GF-D8 (cell line): ENCODE data around the gene SMARCAL1.
A peak's percentile ranks its signal among the peaks of the same experiment; 100 is the strongest.

Experiments used
- DNase-seq: peaks from one replicate; lab custom pipeline; 2025; lab: John Stamatoyannopoulos, UW

The SMARCAL1 gene

GRCh38 chr2:216428618-216429350 is 16.5 kb downstream of the SMARCAL1 start:
- DNase-seq, result peak; percentile 7

DNA sequence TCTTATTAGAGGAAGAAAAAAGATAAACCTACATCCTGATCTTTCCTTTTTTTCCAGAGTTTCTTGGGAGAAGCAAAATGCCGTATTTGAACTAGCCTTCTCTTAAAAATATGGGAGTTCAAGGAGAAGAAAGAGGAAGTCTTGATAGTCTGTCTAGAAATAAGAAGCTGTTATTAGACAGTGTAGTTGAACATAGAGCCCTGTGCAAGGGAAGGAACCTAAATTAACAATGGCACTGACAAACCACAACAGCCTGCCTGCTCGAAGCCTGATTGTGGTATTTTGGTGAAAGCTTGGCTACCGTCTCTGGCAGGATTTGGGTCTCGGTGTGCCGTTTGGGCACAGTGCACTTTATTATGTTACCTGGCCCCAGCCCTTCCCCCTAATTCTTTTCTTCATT is 17.1 kb downstream of the SMARCAL1 start:
- no peak for DNase-seq

- no peak for DNase-seq
These were observed 18.7 kb downstream of the SMARCAL1 start for GRCh38 chr2:216430811-216431530.

DNA sequence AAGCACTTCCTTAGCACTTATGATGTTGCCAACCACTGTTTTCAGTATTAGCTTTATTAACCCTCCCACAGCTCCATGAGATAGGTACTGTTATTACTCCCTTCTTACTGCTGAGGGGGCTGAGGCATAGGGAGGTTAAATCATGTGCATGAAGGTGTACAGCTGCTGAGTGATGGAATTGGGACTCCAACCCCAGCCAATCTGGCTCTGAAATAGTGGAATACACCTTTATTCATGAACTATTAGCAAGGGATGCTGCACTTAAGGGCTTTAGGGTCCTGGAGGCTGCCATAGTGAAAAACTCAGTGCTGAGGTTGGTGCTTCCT is 19.2 kb downstream of the SMARCAL1 start:
- no peak for DNase-seq

DNA sequence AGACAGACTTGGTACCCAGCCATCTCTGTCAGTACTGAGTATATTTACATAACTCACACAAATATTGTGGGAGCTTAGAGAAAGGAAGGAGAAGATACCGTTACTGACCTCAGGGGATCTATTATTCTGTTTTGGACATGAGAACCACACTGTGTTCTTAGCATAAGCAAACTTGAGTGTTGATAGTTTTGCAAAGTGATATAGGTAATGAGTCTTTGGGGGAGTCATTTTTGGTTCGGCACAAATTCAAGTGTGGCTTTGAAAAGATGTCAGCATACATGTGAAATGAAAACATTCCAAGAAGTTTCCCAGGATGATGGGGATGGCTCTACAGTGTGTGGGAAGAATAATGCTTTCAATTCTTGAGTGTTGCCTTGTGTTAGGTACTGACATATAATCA is 24.1 kb downstream of the SMARCAL1 start:
- no peak for DNase-seq

GRCh38 chr2:216441308-216442010 is 29.2 kb downstream of the SMARCAL1 start:
- no peak for DNase-seq

GRCh38 chr2:216445501-216445900 is 33.2 kb downstream of the SMARCAL1 start:
- no peak for DNase-seq

DNA sequence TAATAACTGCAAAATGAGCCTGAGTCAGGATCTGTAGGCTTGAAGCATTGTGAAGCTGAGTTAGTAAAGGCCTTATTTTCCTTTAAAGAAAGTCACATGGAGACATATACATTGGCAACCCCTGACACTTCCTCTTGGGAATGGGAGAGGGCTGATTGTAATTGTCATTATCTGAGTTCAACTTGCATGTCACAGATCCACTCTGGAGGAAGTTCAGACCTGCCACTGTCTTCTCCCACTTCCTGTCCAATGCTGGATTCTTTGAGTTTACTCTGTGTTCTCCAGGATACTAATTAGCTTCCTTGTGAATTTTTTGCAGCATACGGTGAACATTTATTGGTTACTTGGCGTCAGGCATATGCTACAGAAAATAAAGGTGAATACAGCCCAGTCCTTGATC is 34.1 kb downstream of the SMARCAL1 start:
- DNase-seq, result no peak

GRCh38 chr2:216447293-216447692 is 35.0 kb downstream of the SMARCAL1 start:
- no peak for DNase-seq

DNA sequence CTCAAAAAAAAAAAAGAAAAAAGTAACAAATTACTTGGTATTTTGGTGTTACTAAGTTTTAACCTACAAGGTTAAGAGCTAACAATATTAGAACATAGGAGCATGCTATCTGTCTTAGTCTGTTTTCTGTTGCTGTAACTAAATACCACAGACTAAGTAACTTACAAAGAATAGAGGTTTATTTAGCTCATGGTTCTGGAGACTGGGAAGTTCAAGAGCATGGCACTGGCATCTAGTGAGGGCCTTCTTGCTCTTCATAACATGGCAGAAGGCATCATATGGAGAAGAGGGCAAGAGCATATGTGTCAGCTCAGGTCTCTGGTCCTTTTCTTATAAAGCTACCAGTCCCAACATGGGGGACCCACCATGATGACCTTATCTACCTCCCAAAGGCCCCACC is 36.5 kb downstream of the SMARCAL1 start:
- no peak for DNase-seq

- DNase-seq, result no peak
These were observed 38.1 kb downstream of the SMARCAL1 start for GRCh38 chr2:216450346-216450745.

- DNase-seq, result no peak
These were observed 38.5 kb downstream of the SMARCAL1 start for GRCh38 chr2:216450784-216451183.

DNA sequence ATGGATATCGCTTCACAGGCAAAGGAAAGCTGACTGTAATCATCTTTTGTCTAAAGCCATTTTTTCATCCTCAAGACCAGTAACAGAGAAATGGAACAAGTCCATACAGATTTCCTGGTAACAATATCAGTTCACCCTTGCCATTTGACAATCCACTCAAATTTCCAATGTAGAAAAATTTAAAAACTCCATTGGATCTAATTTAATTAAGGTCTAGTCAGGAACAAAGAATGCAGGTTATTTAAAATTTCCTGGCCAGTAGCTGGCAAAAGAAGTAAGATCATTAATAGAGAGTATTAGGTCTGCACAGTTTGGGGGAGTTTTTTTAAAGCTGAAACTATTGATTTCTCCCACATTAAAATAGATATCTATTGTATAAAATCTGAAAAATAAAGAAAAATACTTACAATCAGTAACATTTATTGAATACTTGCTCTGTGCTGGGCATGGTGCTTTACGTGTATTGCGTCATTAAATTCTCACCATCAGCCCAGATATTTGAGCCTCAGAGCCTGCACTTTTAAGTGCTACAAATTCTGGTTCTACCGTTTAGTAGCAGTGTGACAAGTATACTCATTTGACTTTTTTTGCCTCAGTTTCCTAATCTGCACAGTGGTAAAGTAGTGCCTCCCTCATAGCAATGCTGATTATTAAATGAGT is 41.8 kb downstream of the SMARCAL1 start:
- no peak for DNase-seq

DNA sequence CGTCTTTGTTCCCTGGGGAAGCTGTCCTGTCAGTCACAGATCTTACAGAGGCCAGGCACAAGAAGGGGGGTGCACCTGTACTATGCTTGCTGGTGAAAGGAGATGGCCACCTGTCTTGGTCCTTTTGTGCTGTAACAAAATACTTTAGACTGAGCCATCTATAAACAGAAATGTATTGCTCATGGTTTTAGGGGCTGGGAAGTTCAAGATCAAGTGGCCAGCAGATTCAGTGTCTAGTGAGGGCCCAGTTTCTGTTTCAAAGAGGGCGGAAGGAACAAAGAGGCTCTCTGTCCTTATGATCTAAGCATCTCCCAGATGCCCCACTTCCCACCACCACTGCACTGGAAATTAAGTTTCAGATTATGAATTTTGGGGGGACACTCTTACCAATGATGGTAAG is 50.9 kb downstream of the SMARCAL1 start:
- no peak for DNase-seq

- no peak for DNase-seq
These were observed 51.9 kb downstream of the SMARCAL1 start for GRCh38 chr2:216464104-216464720.

GRCh38 chr2:216465579-216466195 is 53.4 kb downstream of the SMARCAL1 start:
- no peak for DNase-seq

DNA sequence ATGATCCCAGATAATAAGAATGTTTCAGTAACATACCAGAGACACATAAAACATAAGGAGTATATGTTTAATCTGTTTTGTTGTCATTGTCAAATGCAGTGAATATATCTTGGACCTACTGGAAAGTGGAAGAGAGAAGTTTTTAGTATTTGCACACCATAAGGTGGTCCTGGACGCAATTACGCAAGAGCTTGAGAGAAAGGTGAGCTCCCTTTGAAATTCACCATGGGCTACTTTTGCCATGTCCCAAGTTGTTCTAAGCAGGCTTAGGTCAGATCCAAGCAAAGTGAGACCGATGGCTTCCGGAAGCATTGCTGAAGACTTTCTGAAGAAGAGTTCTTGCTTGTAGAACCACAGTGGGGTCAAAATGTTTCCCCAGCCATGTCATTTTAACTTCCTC is 55.6 kb downstream of the SMARCAL1 start:
- DNase-seq, result no peak

- no peak for DNase-seq
These were observed 57.4 kb downstream of the SMARCAL1 start for GRCh38 chr2:216469661-216470060.

DNA sequence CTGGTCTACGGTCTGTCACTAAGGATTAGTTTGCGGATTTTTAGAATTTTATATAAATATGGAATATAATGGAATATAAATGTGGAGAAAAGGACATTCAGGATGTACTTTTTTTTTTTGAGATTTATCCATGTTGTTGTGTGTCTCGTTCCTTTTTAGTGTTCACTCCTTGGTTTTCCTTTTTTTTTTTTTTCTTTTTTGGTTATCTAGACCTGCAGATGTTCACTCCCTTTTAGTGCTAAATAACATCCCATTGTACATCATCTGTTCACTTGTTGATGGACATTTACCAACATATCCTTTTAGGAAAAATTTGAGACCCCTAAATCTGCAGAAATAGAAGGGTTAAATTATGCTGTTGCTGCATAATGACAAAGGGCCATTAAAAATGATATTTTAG is 60.9 kb downstream of the SMARCAL1 start:
- DNase-seq, result no peak

DNA sequence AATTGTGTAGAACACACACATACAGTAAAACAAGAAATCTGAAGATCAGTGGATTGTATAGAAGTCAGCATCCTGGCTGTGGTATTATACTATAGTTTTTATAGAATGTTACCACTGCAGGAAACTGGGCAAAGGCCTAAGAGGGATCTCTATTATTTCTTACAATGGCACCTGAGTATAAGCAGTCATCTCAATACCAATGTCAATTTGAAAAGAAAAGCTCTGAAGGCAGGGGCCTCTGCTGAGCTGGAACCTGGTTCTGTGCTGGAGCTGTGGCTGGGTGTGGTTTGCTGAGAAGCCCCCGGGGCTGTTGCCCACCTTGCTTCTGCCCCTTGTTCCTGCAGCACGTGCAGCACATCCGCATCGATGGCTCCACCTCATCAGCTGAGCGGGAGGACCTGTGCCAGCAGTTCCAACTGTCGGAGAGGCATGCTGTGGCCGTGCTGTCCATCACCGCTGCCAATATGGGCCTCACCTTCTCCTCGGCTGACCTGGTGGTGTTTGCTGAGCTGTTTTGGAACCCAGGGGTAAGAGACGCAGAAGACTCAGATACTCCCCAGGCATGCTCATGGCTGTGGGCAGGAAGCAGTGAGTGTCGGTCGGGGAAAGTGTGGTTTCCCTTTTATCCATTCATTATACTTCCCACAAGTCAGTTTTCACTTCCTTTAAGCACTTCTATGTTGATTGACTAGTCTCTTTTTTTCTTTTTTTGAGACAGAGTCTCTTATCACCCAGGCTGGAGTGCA is 62.8 kb downstream of the SMARCAL1 start:
- DNase-seq, result peak; percentile 68

GRCh38 chr2:216475767-216476166 is 63.5 kb downstream of the SMARCAL1 start:
- no peak for DNase-seq
